GM13976 (cell line): ENCODE measurements around the gene SEC14L5.

ENCODE experiments used
- DNase-seq: peaks from one replicate; pipeline ENCODE4 v3.0.0; 2012; ENCODE audit warnings: low spot score
- CTCF ChIP-seq: IDR thresholded peaks from 2 replicates; pipeline ENCODE4 v1.5.1; 2012; ENCODE audit warnings: borderline replicate concordance, mild to moderate bottlenecking; ENCODE audit not compliant: insufficient read depth; ENCODE audit errors: extremely low read depth, missing control alignments, control extremely low read depth
- in situ Hi-C: fragments of 300-500 bp; cut with MboI; formaldehyde crosslinking; loops from one replicate; pipeline ENCODE4 v1.12.0; 2022; ENCODE audit warnings: low sequenced_read_pairs, mixed read lengths, inconsistent platforms; ENCODE audit not compliant: unreplicated experiment

The SEC14L5 gene

GRCh38 chr16:4935241-4935855 is 22.8 kb upstream of the SEC14L5 start:
- no peak for TF ChIP-seq CTCF
- no peak for DNase-seq
- in situ Hi-C loops: no loop called here

DNA sequence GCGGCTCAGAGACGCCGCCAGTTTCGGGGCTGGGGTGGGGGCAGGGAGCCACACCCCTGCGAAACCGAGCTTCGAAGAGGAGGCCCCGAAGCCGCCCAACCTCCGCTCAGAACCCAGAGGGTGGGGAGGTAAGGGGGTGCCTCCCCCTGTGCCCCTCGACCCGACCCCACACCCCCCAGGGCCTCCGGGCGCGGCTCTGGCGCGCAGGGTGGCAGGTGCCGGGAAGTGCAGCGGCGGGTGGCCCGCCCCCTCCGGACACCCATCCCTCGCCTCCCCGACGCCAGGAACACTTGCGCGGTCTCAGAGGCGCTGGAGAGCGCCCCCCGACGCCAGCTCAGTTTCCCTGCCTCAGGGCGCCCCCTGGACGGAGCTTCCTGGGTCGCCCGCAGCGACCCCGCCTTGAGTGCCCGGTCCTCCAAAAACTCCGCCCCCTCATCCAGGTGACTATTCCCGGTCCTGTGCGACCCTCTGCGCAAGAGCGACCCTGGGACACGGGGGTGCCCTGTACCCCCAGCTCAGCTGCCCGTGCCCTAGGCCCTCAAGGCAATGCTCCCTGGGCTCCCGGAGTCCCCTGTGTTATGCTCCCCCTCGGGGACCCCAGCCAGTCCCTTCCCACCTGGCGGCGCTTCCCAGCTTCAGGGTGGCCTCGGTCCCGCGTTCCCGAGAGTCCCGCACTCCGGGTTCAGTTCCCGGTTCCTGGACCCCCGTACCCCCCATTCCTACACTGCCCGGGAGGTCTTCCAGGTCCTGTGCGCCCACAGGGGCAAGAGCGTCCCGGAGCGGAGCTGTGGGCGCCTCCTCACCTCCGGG is 21.7 kb upstream of the SEC14L5 start:
- TF ChIP-seq CTCF: no peak

DNA sequence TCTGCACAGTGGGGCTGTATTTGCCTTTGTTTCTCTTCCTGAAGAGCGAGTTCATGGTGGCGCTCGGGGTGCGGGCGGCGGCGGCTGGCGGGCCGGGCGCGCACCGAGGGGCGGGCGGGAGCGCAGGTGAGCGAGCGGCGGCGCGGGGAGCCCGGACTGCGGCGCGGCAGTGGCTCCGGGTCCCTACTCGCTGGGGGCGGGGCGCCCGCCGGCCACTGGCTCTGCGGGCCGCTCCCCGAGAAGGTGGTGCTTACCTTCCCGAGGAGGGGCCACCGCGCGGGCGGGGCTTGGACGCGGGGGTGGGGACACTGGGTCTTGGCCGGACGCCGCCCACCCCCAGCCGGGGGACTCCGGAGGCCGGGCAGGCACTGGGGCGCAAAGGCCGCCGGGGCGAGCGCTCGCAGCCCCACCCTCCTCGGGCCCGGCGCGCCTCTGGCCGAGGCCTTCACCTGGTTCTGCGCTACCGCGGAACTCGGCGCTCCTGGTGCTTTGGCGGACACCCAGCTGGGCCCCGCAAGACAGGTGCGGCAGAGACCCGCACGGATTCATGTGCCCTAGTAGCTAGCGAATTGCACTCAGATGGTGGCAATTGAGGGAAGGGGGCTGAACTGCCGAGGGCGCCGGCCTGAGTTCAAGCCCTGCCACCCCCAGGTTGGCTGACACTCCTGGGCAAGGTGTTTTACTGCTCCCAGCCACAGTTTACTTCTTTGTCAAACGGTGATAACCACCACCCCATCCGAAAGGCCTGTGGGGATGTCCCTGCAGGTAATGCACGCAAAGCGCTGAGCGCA is 20.9 kb upstream of the SEC14L5 start, which contains the start of gene PPL:
Gene PPL, minus strand, starts transcription at position 158 of the 791 bp plus-strand sequence. Its CDS starts 103 bp downstream, at position 55.
- peak; percentile 90 for DNase-seq
- in situ Hi-C loops: no loop called here
- TF ChIP-seq CTCF: no peak

More for the DNA sequence above, 21.7 kb upstream of the SEC14L5 start:
- peak; percentile 49 for DNase-seq
- in situ Hi-C loops: no loop called here

DNA sequence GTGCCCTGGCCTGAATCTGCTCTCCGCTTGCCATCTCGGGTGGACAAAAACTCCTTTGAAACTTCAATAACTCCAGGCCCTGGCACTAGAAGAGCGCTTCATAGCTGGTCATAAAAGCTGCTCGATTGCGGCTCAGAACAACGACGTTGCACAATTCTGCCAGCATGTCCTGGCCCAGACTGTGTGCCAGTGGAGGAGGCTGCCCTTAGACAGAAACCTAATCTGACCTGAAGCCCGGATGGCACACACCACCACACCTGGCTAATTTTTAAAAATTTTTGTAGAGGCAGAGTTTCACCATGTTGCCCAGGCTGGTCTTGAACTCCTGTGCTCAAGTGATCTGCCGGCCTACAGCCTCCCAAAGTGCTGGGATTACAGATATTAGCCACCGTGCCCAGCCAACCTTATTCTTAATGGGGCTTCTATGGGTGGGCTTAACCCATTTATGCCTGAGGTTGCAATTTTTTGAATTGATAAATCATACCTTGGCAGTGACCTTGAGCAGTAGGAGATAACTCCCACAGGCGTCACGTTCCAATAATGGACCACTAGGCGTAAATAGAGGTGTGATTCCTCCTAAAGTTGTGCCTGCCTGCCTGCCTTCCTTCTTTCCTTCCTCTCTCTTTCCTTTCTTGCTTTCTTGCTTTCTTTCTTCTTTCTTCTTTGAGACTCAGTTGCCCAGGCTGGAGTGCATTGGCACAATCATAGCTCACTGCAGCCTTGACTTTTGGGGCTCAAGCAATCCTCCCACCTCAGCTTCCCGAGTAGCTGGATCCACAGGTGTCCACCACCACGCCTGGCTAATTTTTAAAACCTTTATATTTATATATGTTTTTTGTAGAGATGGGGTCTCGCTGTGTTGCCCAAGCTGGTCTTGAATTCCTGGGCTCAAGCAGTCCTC is 20.1 kb upstream of the SEC14L5 start:
- TF ChIP-seq CTCF: no peak
- in situ Hi-C loops: no loop called here
- no peak for DNase-seq

DNA sequence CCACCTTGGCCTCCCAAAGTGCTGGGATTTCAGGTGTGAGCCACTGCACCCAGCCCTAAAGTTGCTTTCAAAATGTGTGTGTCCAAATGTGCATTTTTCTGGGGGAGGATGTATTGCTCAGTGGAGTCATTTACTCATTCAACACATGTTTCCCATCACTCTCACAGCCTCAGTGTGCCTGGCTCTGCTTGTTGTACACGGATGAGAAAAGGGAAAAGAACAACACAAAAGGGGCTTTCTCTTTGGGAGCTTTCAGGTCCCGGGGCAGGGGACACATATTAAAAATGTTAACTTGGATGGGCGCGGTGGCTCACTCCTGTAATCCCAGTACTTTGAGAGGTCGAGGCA is 19.5 kb upstream of the SEC14L5 start:
- no peak for TF ChIP-seq CTCF
- in situ Hi-C loops: no loop called here
- no peak for DNase-seq
